ENCODE results near the gene SMARCA4. TPM values are rescaled to one million over a fixed set of nuclear protein-coding genes. Genes with fewer than 3 reads are reported as not detected.

The SMARCA4 gene
- total RNA-seq, 1 experiment from 2014 or later = 127 TPM

DNA sequence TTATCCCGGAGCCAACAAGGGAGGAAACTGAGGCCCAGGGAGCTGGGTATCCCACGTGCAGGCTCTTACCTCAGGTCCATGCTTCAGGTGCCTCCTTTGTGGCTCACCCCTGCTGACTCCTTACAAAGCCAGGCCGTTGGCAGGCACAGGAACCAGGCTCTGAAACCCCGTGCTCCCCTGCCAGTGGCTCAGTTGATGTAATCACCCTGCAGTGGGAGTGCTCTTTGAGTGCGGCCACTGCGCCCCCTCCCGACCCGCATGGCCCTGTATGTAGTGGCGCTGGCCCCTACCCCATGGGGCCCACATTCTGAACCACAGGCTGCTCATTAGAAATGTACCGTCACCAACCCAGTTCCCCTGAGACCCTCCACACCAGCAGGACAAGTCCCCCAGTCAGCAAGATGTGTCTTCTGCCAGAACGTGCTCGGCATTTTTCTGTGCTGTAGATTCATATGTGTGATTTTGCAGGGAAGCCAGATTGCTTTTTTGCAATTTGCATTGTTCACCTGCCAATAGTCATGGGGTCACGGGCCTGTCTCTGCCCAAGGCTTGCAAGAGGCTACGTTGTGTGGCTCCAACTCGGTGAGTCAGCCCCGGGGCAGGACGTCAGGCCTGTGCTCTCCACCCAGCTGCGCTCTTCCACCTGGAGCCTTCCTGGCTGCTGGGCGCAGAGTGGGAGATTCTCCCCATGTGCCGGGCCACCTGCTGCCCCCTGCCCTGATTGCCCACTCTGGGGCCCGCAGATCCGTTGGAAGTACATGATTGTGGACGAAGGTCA lies 60.3 kb downstream of the SMARCA4 start:
- Mint-ChIP-seq H3K27ac (ENCODE audit: low read depth, unreplicated experiment) (no peak overlapping the region), H3K36me3 (ENCODE audit: insufficient read depth, unreplicated experiment) (peaks cover 74% of the 10 kb centered on the region), H3K9me3 (ENCODE audit: unreplicated experiment) (no peaks in the 10 kb centered on the region), H3K27me3 (ENCODE audit: insufficient read depth, unreplicated experiment) (no peaks in the 10 kb centered on the region), H3K4me1 (ENCODE audit: insufficient read depth, unreplicated experiment) (no peaks in the 10 kb centered on the region), H3K4me3 (ENCODE audit: unreplicated experiment) (no peak overlapping the region)
- ChIA-PET POLR2A (interaction anchor here (1.2 kb wide), 1 partner anchor 14 kb away, joined by 3 read pairs; no protein-coding TSS in a partner anchor), CTCF (interaction anchor here (0.5 to 1.3 kb wide), 4 partner anchors 15 to 107 kb away, joined by 3 to 5 read pairs (median 3); no protein-coding TSS in a partner anchor)
- DNase-seq (ENCODE audit: unreplicated experiment) = no peak
- BruUV-seq (replicated peaks) = no TSS peak
- intact Hi-C loops (cut with micrococcal nuclease) = no loop called here
- TF ChIP-seq, protein P1, sequence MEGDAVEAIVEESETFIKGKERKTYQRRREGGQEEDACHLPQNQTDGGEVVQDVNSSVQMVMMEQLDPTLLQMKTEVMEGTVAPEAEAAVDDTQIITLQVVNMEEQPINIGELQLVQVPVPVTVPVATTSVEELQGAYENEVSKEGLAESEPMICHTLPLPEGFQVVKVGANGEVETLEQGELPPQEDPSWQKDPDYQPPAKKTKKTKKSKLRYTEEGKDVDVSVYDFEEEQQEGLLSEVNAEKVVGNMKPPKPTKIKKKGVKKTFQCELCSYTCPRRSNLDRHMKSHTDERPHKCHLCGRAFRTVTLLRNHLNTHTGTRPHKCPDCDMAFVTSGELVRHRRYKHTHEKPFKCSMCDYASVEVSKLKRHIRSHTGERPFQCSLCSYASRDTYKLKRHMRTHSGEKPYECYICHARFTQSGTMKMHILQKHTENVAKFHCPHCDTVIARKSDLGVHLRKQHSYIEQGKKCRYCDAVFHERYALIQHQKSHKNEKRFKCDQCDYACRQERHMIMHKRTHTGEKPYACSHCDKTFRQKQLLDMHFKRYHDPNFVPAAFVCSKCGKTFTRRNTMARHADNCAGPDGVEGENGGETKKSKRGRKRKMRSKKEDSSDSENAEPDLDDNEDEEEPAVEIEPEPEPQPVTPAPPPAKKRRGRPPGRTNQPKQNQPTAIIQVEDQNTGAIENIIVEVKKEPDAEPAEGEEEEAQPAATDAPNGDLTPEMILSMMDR (IDR thresholded peaks at IDR 0.05; ENCODE audit: unreplicated experiment) = no peak

DNA sequence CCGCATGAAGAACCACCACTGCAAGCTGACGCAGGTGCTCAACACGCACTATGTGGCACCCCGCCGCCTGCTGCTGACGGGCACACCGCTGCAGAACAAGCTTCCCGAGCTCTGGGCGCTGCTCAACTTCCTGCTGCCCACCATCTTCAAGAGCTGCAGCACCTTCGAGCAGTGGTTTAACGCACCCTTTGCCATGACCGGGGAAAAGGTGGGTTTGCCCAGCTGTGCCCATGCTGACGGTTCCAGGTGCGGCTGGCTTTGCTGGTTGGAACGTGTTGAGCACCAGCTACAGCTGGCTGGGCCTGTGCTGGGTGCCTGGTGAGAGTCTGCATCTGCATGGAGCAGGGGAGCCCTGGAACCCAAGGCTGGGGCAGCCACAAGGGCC lies 60.9 kb downstream of the SMARCA4 start:
- CTCF ChIA-PET = interaction anchor here (0.5 to 2.3 kb wide), 8 partner anchors 13 to 107 kb away, joined by 3 to 7 read pairs (median 3); no protein-coding TSS in a partner anchor
- Mint-ChIP-seq H3K27me3 (ENCODE audit: insufficient read depth, unreplicated experiment) (no peaks in the 10 kb centered on the region), H3K9me3 (ENCODE audit: unreplicated experiment) (no peaks in the 10 kb centered on the region), H3K36me3 (ENCODE audit: insufficient read depth, unreplicated experiment) (peaks cover 74% of the 10 kb centered on the region), H3K27ac (ENCODE audit: low read depth, unreplicated experiment) (no peak overlapping the region), H3K4me3 (ENCODE audit: unreplicated experiment) (no peak overlapping the region), H3K4me1 (ENCODE audit: insufficient read depth, unreplicated experiment) (no peaks in the 10 kb centered on the region)
- no peak for DNase-seq (ENCODE audit: unreplicated experiment)
- no TSS peak for BruUV-seq (replicated peaks)
- intact Hi-C loops (cut with micrococcal nuclease) = no loop called here
- POLR2A ChIA-PET = no interaction called here
- TF ChIP-seq, protein P1 (IDR thresholded peaks at IDR 0.05; ENCODE audit: unreplicated experiment) = no peak

DNA sequence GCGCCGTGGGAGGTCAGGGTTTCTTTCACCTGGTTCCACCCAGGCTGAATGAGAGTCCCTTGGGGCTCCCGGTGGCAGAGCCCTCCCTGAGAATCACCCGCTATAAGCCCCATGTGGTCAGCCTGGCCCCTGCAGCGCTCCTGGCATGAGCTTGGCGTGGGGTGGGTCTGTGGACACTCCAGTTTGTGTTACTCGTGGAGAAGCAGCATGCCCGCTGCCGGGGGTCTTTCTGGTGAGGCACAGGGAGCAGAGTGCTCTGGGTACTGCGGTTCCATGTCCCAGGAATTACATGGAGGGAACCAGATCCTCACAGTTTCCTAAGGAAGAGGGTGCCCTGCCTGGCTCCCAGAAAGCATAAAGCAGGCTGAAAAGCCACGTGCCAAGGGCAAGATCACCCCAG lies 62.2 kb downstream of the SMARCA4 start:
- ChIA-PET CTCF (interaction anchor here (0.6 to 2.3 kb wide), 4 partner anchors 12 to 103 kb away, joined by 3 to 7 read pairs (median 3); no protein-coding TSS in a partner anchor), POLR2A (no interaction called here)
- no peak overlapping the region for H3K4me3 Mint-ChIP-seq (ENCODE audit: unreplicated experiment)
- intact Hi-C loops (cut with micrococcal nuclease) = no loop called here
- BruUV-seq (replicated peaks) = no TSS peak
- no peak for DNase-seq (ENCODE audit: unreplicated experiment)
- TF ChIP-seq, protein P1 (IDR thresholded peaks at IDR 0.05; ENCODE audit: unreplicated experiment) = no peak
- H3K36me3 Mint-ChIP-seq (ENCODE audit: insufficient read depth, unreplicated experiment) = peaks cover 75% of the 10 kb centered on the region
- no peaks in the 10 kb centered on the region for H3K9me3 Mint-ChIP-seq (ENCODE audit: unreplicated experiment)
- H3K4me1 Mint-ChIP-seq (ENCODE audit: insufficient read depth, unreplicated experiment) = no peaks in the 10 kb centered on the region
- no peak overlapping the region for H3K27ac Mint-ChIP-seq (ENCODE audit: low read depth, unreplicated experiment)
- no peaks in the 10 kb centered on the region for H3K27me3 Mint-ChIP-seq (ENCODE audit: insufficient read depth, unreplicated experiment)

DNA sequence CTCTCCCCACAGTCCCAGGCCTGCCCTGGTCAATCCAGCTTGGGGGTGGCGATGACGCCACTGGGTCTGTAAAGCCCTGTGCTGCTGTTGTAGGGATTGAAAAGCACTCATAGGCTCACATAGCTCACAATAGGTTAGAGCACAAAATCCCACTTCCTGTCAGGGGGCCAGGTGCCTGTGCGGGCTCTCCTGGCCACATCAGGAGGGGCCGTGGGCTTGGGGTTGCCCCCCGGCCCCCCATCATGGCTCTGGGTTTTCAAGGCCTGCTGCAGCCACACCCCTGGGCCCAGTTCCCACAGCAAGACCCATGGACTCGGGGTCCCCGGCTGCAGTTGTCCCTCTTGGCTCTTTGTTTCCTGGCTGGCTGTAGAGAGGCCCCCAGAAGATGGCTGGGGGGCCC lies 62.9 kb downstream of the SMARCA4 start:
- TF ChIP-seq, protein P1 (IDR thresholded peaks at IDR 0.05; ENCODE audit: unreplicated experiment) = no peak
- Mint-ChIP-seq H3K27ac (ENCODE audit: low read depth, unreplicated experiment) (no peak overlapping the region), H3K9me3 (ENCODE audit: unreplicated experiment) (no peaks in the 10 kb centered on the region), H3K36me3 (ENCODE audit: insufficient read depth, unreplicated experiment) (peaks cover 75% of the 10 kb centered on the region), H3K4me3 (ENCODE audit: unreplicated experiment) (no peak overlapping the region), H3K4me1 (ENCODE audit: insufficient read depth, unreplicated experiment) (no peaks in the 10 kb centered on the region), H3K27me3 (ENCODE audit: insufficient read depth, unreplicated experiment) (no peaks in the 10 kb centered on the region)
- no TSS peak for BruUV-seq (replicated peaks)
- intact Hi-C loops (cut with micrococcal nuclease) = no loop called here
- ChIA-PET CTCF (interaction anchor here (2.3 kb wide), 1 partner anchor 12 kb away, joined by 7 read pairs; no protein-coding TSS in a partner anchor), POLR2A (no interaction called here)
- no peak for DNase-seq (ENCODE audit: unreplicated experiment)

Data from MCF 10A (cell line).